Measurements from ENCODE around the gene FSHR. TPM values are rescaled to one million over a fixed set of nuclear protein-coding genes. Genes with fewer than 3 reads are reported as not detected.

FSHR gene
- polyA plus RNA-seq, 4 donors = not detected

DNA sequence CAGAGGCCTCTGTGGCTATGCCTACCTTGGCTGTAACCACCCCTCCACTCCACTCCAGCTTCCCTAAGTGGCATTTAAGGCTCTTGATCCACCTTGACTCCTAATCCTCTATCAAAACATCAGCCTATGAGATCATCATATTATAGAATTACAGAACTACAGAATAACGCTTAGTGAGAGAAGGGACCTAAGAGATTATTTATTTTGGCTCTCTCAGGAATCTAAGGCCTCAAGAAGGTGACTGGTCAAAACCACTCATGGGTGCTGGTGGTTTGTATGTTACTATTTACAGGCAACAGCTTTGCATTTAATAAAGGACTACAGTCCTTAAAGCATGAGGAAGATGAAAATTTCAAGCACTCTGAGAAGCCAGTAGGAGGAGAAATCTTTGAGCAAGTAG lies 118.8 kb downstream of the FSHR start:
- H3K36me3 ChIP-seq (ENCODE audit: control insufficient read depth in 3 of 3, insufficient read depth in 2 of 3, low read depth in 1 of 3, low read length in 3 of 3) = no peaks in the 10 kb centered on the region
- H3K4me3 ChIP-seq (ENCODE audit: low read depth in 1 of 3, low read length in 3 of 3) = no peak overlapping the region
- WGBS, 3 donors = 83 to 93% (median 89%) methylated on average over 1 of the region's 1 CpG
- no peaks in the 10 kb centered on the region for H3K9me3 ChIP-seq (ENCODE audit: control insufficient read depth in 2 of 2, insufficient read depth in 1 of 2, low read depth in 1 of 2, low read length in 1 of 2)
- no peak overlapping the region for H3K27ac ChIP-seq (ENCODE audit: low read depth in 1 of 3, low read length in 2 of 3)
- FAIRE-seq = no peak
- H3K4me1 ChIP-seq (ENCODE audit: control insufficient read depth in 3 of 3, insufficient read depth in 2 of 3, low read depth in 1 of 3, low read length in 2 of 3) = no peaks in the 10 kb centered on the region
- DNase-seq = no peak
- no peaks in the 10 kb centered on the region for H3K27me3 ChIP-seq (ENCODE audit: control insufficient read depth in 3 of 3, insufficient read depth in 3 of 3, low read length in 3 of 3)

DNA sequence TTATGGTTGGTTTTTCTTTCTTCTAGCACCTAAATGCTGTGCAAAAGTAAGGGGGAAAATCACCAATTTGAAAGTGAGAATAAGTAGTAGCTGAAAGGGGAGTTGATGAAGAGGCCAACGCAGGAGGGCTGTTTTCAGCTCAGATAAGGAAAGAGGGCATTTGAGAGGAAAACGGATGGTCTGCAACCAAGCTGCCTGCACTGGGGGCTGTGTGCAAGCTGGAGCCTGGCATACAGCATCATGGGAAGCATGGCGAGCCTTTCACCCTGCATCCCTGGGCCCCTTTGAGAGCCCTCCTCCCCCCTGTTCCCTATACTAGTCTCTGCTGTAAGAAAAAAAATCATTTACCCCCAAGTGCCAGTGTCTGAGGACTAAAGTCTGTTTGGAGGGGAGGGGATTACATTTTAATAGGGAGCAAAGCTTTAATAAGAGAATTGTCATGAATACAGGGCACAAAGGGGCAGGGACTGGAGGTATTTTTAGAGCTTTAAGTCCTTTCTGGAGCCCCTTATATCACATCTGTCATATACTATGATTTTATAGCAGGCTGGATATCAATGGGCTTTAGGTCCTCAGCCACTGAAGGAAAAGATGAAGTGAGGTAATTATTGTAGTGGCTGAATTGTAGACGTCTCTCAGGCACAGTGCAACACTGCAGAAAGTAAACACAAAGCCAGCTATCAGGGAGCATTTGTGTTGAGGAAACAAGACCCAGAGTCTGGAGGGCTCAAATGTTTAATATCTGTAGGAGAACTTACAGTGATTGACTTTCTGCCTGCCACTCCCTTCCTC lies 120.7 kb downstream of the FSHR start:
- no peak for FAIRE-seq
- WGBS, 3 donors = 57 to 81% (median 68%) methylated on average over 4 of the region's 4 CpGs
- Histone ChIP-seq H3K36me3 (ENCODE audit: control insufficient read depth in 3 of 3, insufficient read depth in 2 of 3, low read depth in 1 of 3, low read length in 3 of 3) (no peaks in the 10 kb centered on the region), H3K27ac (ENCODE audit: low read depth in 1 of 3, low read length in 2 of 3) (no peak overlapping the region), H3K27me3 (ENCODE audit: control insufficient read depth in 3 of 3, insufficient read depth in 3 of 3, low read length in 3 of 3) (no peaks in the 10 kb centered on the region), H3K4me3 (ENCODE audit: low read depth in 1 of 3, low read length in 3 of 3) (no peak overlapping the region), H3K9me3 (ENCODE audit: control insufficient read depth in 2 of 2, insufficient read depth in 1 of 2, low read depth in 1 of 2, low read length in 1 of 2) (no peaks in the 10 kb centered on the region), H3K4me1 (ENCODE audit: control insufficient read depth in 3 of 3, insufficient read depth in 2 of 3, low read depth in 1 of 3, low read length in 2 of 3) (no peaks in the 10 kb centered on the region)
- DNase-seq = no peak

GRCh38 chr2:49032936-49033335 lies 121.4 kb downstream of the FSHR start:
- Histone ChIP-seq H3K4me1 (ENCODE audit: control insufficient read depth in 3 of 3, insufficient read depth in 2 of 3, low read depth in 1 of 3, low read length in 2 of 3) (no peaks in the 10 kb centered on the region), H3K27me3 (ENCODE audit: control insufficient read depth in 3 of 3, insufficient read depth in 3 of 3, low read length in 3 of 3) (no peaks in the 10 kb centered on the region), H3K9me3 (ENCODE audit: control insufficient read depth in 2 of 2, insufficient read depth in 1 of 2, low read depth in 1 of 2, low read length in 1 of 2) (no peaks in the 10 kb centered on the region), H3K27ac (ENCODE audit: low read depth in 1 of 3, low read length in 2 of 3) (no peak overlapping the region), H3K36me3 (ENCODE audit: control insufficient read depth in 3 of 3, insufficient read depth in 2 of 3, low read depth in 1 of 3, low read length in 3 of 3) (no peaks in the 10 kb centered on the region), H3K4me3 (ENCODE audit: low read depth in 1 of 3, low read length in 3 of 3) (no peak overlapping the region)
- DNase-seq (no peak), FAIRE-seq (no peak)
- WGBS, 3 donors = 29 to 53% (median 42%) methylated on average over 1 of the region's 1 CpG

DNA sequence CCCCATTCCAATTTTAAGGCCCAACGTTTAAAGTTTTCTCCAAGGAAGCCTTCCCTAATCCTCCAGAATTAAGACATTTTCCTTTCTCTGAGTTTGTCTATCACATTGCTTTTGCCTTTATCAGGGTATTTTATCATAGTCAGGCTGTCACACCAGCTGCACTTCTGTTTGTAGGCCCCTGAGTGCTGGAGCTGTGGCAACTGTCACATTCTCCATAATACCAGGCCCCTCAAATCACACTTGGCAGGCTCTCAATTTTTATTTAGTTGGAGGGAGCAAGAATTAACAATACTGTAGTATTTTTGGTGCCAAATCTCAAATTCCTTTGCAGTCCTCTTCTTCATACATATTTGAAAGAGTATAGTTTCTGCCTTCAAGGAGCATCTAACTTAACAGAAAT lies 122.2 kb downstream of the FSHR start:
- Histone ChIP-seq H3K27ac (ENCODE audit: low read depth in 1 of 3, low read length in 2 of 3) (no peak overlapping the region), H3K27me3 (ENCODE audit: control insufficient read depth in 3 of 3, insufficient read depth in 3 of 3, low read length in 3 of 3) (no peaks in the 10 kb centered on the region), H3K9me3 (ENCODE audit: control insufficient read depth in 2 of 2, insufficient read depth in 1 of 2, low read depth in 1 of 2, low read length in 1 of 2) (no peaks in the 10 kb centered on the region), H3K4me3 (ENCODE audit: low read depth in 1 of 3, low read length in 3 of 3) (no peak overlapping the region), H3K4me1 (ENCODE audit: control insufficient read depth in 3 of 3, insufficient read depth in 2 of 3, low read depth in 1 of 3, low read length in 2 of 3) (no peaks in the 10 kb centered on the region), H3K36me3 (ENCODE audit: control insufficient read depth in 3 of 3, insufficient read depth in 2 of 3, low read depth in 1 of 3, low read length in 3 of 3) (no peaks in the 10 kb centered on the region)
- DNase-seq (no peak), FAIRE-seq (no peak)
- WGBS, 3 donors = 58 to 78% (median 71%) methylated on average over 1 of the region's 1 CpG

- 40 to 63% (median 57%) methylated on average over 1 of the region's 1 CpG for WGBS, 3 donors
- DNase-seq = no peak
- FAIRE-seq = no peak
Observed at GRCh38 chr2:49029406-49029805, 124.9 kb downstream of the FSHR start.

GRCh38 chr2:49028101-49028500 lies 126.2 kb downstream of the FSHR start:
- no peak overlapping the region for H3K27ac ChIP-seq (ENCODE audit: low read depth in 1 of 3, low read length in 2 of 3)
- FAIRE-seq (no peak), DNase-seq (peak in 1 of 2 donors; percentile 15)
- no peaks in the 10 kb centered on the region for H3K36me3 ChIP-seq (ENCODE audit: control insufficient read depth in 3 of 3, insufficient read depth in 2 of 3, low read depth in 1 of 3, low read length in 3 of 3)
- H3K27me3 ChIP-seq (ENCODE audit: control insufficient read depth in 3 of 3, insufficient read depth in 3 of 3, low read length in 3 of 3) = no peaks in the 10 kb centered on the region
- no peaks in the 10 kb centered on the region for H3K4me1 ChIP-seq (ENCODE audit: control insufficient read depth in 3 of 3, insufficient read depth in 2 of 3, low read depth in 1 of 3, low read length in 2 of 3)
- H3K4me3 ChIP-seq (ENCODE audit: low read depth in 1 of 3, low read length in 3 of 3) = no peak overlapping the region
- no peaks in the 10 kb centered on the region for H3K9me3 ChIP-seq (ENCODE audit: control insufficient read depth in 2 of 2, insufficient read depth in 1 of 2, low read depth in 1 of 2, low read length in 1 of 2)
- 27 to 67% (median 40%) methylated on average over 3 of the region's 3 CpGs for WGBS, 3 donors

More at GRCh38 chr2:49029406-49029805, 124.9 kb downstream of the FSHR start:
- Histone ChIP-seq H3K36me3 (ENCODE audit: control insufficient read depth in 3 of 3, insufficient read depth in 2 of 3, low read depth in 1 of 3, low read length in 3 of 3) (no peaks in the 10 kb centered on the region), H3K4me3 (ENCODE audit: low read depth in 1 of 3, low read length in 3 of 3) (no peak overlapping the region), H3K27me3 (ENCODE audit: control insufficient read depth in 3 of 3, insufficient read depth in 3 of 3, low read length in 3 of 3) (no peaks in the 10 kb centered on the region), H3K4me1 (ENCODE audit: control insufficient read depth in 3 of 3, insufficient read depth in 2 of 3, low read depth in 1 of 3, low read length in 2 of 3) (no peaks in the 10 kb centered on the region), H3K27ac (ENCODE audit: low read depth in 1 of 3, low read length in 2 of 3) (no peak overlapping the region), H3K9me3 (ENCODE audit: control insufficient read depth in 2 of 2, insufficient read depth in 1 of 2, low read depth in 1 of 2, low read length in 1 of 2) (no peaks in the 10 kb centered on the region)

- Histone ChIP-seq H3K4me1 (ENCODE audit: control insufficient read depth in 3 of 3, insufficient read depth in 2 of 3, low read depth in 1 of 3, low read length in 2 of 3) (no peaks in the 10 kb centered on the region), H3K9me3 (ENCODE audit: control insufficient read depth in 2 of 2, insufficient read depth in 1 of 2, low read depth in 1 of 2, low read length in 1 of 2) (no peaks in the 10 kb centered on the region), H3K27me3 (ENCODE audit: control insufficient read depth in 3 of 3, insufficient read depth in 3 of 3, low read length in 3 of 3) (no peaks in the 10 kb centered on the region), H3K36me3 (ENCODE audit: control insufficient read depth in 3 of 3, insufficient read depth in 2 of 3, low read depth in 1 of 3, low read length in 3 of 3) (no peaks in the 10 kb centered on the region), H3K27ac (ENCODE audit: low read depth in 1 of 3, low read length in 2 of 3) (no peak overlapping the region), H3K4me3 (ENCODE audit: low read depth in 1 of 3, low read length in 3 of 3) (no peak overlapping the region)
- DNase-seq (no peak), FAIRE-seq (no peak)
- WGBS, 3 donors = 78 to 86% (median 84%) methylated on average over 4 of the region's 4 CpGs
Observed at GRCh38 chr2:49026706-49027105, 127.6 kb downstream of the FSHR start.

GRCh38 chr2:49021271-49021670 lies 133.0 kb downstream of the FSHR start:
- Histone ChIP-seq H3K27ac (ENCODE audit: low read depth in 1 of 3, low read length in 2 of 3) (no peak overlapping the region), H3K9me3 (ENCODE audit: control insufficient read depth in 2 of 2, insufficient read depth in 1 of 2, low read depth in 1 of 2, low read length in 1 of 2) (no peaks in the 10 kb centered on the region), H3K27me3 (ENCODE audit: control insufficient read depth in 3 of 3, insufficient read depth in 3 of 3, low read length in 3 of 3) (no peaks in the 10 kb centered on the region), H3K4me3 (ENCODE audit: low read depth in 1 of 3, low read length in 3 of 3) (no peak overlapping the region), H3K36me3 (ENCODE audit: control insufficient read depth in 3 of 3, insufficient read depth in 2 of 3, low read depth in 1 of 3, low read length in 3 of 3) (no peaks in the 10 kb centered on the region), H3K4me1 (ENCODE audit: control insufficient read depth in 3 of 3, insufficient read depth in 2 of 3, low read depth in 1 of 3, low read length in 2 of 3) (no peaks in the 10 kb centered on the region)
- whole genome bisulfite sequencing, 3 donors = 75 to 89% (median 85%) methylated on average over 2 of the region's 2 CpGs
- DNase-seq (no peak), FAIRE-seq (no peak)

- Histone ChIP-seq H3K9me3 (ENCODE audit: control insufficient read depth in 2 of 2, insufficient read depth in 1 of 2, low read depth in 1 of 2, low read length in 1 of 2) (no peaks in the 10 kb centered on the region), H3K36me3 (ENCODE audit: control insufficient read depth in 3 of 3, insufficient read depth in 2 of 3, low read depth in 1 of 3, low read length in 3 of 3) (no peaks in the 10 kb centered on the region), H3K27me3 (ENCODE audit: control insufficient read depth in 3 of 3, insufficient read depth in 3 of 3, low read length in 3 of 3) (no peaks in the 10 kb centered on the region), H3K27ac (ENCODE audit: low read depth in 1 of 3, low read length in 2 of 3) (no peak overlapping the region), H3K4me1 (ENCODE audit: control insufficient read depth in 3 of 3, insufficient read depth in 2 of 3, low read depth in 1 of 3, low read length in 2 of 3) (no peaks in the 10 kb centered on the region), H3K4me3 (ENCODE audit: low read depth in 1 of 3, low read length in 3 of 3) (no peak overlapping the region)
- no peak for DNase-seq
- 52 to 70% (median 54%) methylated on average over 3 of the region's 3 CpGs for WGBS, 3 donors
- no peak for FAIRE-seq
Observed at GRCh38 chr2:49005261-49005660, 149.1 kb downstream of the FSHR start.

Data from small intestine (tissue), 7 donors.